ENCODE measurements around the gene WBP1.

Gene WBP1

DNA sequence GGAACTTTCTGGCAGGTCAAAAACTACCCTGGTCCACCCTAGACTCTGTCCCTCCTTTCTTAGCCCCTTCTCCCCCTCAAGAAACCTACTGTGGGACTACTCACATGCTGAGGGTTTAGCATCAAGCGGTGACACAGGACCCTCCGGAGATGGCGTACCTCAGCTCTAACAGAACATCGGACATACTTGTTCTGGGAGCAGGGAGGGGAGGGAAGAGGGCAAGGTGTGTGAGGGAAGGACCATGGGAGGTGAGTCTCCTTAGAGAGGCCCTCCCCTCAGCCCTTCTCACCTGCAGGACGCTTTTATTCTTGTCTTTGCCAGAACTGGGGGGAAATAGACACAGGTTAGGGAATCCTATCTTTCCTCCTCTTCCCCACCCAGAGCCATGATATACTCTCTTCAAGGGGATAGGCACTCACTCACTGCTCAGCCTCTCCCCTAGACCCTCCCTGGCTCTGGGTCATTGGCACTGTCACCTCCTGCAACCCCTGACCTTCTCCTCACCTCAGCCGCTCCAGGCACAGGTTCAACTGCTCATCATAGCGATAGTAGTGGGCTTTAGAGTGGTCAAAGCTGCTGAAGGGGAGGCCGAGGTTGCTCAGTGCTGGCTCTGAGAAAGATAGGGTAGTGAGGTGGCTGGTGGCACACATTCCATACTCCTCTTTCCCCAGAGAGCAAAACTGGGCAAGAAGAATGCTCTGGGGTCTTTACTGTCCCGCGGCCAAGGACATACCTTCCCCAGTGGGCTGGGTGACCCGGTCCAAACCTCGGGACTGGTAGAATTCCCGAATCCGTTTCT is 47.4 kb downstream of the WBP1 start:
- no peak for DNase-seq

DNA sequence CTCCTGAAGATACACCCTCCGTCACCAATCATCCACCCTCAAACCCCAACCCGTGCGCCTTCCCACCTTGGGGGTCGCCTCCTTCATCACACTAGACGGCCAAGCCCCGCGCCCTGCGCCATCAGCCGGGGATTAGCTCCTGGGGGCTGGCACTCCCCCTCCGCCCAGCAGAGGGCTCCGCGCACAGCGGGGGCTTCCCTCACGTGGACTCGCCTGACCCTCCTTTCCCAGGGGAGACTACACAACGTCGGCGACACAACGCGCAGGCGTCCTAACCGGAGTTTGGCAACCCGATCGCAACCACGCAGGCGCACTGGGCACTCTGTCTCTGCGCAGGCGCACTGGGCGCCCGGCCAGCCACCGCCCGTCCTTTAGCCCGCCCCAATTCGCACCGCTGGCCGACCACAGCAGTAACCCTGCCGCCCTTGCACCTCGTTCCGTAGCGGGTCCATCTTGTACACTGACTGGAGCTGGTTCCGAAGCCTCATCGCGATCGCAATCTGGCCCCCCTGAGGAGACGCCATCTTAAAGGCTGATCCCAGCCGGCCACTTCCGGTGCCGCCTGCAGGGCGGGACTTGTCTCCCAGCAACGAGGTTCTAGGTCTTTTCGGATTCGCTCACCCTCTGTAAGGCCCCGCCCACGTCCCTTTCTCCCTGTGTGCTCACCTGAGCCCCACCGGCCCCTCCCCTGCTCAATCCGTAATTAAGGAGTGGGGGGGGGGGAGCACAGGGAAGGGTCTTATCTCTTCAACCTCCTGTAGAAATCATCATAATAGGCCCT is 49.1 kb downstream of the WBP1 start, which contains the start of gene PCGF1:
Gene PCGF1 (minus strand): TSS at position 551 of the 781 bp plus-strand sequence. CDS start 27 bp downstream, at position 524.
- peak; percentile 99 for DNase-seq

DNA sequence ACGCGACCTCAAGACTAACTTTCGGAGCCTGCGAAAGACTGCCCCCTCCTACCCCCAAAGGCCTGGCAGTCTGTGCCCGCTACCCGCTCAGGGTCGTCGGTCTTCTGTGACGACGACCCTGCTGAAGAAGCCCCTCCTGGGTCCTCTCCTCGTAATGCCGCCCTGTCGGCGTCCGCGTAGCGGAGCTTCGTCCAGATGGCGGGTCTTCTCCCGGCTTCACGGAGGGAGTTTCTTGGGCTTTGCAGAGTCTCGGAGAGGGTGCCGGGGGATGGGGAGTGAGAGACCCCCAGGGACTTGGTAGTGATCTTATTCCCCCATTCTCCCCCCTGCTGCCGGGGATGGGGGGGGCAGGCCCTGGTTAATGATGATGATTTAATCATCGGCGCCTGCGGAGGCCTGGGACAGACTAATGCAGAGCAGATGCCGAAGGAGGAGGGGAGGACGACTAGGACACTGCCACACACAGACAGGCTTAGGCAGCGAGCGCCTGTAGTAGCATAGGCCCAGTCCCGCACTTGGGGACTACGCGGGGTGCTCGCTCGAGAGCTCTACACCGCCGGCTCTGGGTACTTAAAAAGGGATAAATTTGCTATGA is 49.8 kb downstream of the WBP1 start:
- DNase-seq: no peak

DNA sequence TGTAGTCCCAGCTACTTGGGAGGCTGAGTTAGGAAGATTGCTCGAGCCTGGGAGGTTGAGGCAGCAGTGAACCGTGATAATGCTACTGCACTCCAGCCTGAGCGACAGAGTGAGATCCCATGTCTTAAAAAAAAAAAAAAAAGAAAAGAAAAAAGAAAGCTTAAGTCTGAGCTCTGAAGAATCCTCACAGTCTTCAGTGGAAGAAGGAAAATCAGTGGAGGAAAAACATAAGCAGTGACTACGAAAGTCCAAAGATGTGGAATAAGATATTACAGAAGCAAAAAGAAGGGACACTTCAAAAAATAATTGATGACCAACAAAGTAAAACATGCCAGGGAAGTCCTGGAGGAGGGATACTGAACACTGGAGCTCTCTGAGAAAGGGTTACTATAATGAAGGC is 52.0 kb downstream of the WBP1 start:
- DNase-seq: no peak

Data from activated T-cell treated with anti-CD3 and anti-CD28 coated beads, Interleukin-2, amount 50 U/mL, for 48 hours (primary cell).